Medulla oblongata (tissue), 1 donor: ENCODE results near the gene SNX21.
"Not testable (repeated sequence)": the region's sequence is repeated elsewhere in the genome, so short reads cannot be mapped to it uniquely, and the experiment has no call there.

Experiments
- DNase-seq: peaks from one replicate; pipeline ENCODE4 v3.0.0-alpha.2; 2015; ENCODE audit errors: extremely low spot score

The SNX21 gene, protein sequence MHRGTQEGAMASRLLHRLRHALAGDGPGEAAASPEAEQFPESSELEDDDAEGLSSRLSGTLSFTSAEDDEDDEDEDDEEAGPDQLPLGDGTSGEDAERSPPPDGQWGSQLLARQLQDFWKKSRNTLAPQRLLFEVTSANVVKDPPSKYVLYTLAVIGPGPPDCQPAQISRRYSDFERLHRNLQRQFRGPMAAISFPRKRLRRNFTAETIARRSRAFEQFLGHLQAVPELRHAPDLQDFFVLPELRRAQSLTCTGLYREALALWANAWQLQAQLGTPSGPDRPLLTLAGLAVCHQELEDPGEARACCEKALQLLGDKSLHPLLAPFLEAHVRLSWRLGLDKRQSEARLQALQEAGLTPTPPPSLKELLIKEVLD

DNA sequence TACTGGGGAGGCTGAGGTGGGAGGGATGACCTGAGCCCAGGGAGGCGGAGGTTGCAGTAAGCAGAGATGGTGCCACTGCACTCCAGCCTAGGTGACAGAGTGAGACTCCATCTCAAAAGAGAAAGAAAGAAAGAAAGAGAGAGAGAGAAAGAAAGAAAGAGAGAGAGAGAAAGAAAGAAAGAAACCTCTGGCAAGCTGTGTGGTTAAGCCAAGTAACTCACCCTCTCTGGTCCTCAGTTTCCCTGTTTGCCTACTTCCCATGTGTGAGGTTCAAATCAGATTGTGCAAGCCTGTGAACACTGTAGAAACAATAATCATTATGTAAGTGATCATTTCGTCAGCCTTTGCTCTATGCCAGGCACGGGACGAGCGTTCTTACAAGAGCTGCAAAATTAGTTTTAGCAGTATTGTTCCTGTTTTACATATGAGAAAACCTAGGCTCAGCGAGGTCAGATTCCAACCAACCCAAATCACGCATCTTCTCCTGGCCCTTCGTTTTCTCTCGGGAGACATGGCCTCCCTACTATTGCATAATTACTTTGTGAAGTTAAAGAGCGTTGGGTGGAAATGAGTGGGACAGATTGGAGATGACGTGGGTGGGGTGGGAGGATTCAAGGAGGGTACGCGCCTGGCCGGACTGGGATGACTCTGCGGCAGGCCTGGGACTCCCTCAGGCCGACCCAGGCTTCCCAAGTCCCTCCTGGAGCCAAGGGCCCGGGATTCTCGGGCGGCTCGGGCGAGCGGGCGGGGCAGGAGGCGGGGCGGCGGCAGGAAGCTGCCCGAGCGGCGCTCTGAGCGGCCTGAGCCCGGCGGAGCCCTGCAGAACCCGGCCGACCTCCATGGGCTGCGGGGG lies at the start of gene SNX21:
Gene SNX21 (plus strand): TSS at position 770 of the 853 bp plus-strand sequence. CDS start 121 bp downstream, outside the sequence.
- peak; percentile 63 for DNase-seq

DNA sequence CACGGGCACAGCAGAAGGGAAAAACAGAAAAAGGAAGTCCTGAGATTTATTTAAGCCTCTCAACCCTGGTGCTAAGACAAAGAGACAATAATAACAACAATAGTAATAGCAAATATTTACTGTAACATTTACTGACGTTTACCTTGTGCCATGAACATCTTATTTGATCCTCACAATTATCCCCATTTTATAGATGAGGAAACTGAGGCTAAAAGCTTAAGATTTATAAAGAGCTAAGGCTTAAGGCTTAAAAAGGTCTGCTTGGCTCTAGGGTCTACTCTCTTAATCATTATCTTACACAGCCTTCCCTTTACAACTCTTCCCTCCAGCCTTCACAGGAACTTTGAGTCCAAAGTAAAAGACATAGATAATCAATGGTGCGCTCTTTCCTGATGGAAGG lies 45.2 kb upstream of the SNX21 start:
- DNase-seq, result no peak

DNA sequence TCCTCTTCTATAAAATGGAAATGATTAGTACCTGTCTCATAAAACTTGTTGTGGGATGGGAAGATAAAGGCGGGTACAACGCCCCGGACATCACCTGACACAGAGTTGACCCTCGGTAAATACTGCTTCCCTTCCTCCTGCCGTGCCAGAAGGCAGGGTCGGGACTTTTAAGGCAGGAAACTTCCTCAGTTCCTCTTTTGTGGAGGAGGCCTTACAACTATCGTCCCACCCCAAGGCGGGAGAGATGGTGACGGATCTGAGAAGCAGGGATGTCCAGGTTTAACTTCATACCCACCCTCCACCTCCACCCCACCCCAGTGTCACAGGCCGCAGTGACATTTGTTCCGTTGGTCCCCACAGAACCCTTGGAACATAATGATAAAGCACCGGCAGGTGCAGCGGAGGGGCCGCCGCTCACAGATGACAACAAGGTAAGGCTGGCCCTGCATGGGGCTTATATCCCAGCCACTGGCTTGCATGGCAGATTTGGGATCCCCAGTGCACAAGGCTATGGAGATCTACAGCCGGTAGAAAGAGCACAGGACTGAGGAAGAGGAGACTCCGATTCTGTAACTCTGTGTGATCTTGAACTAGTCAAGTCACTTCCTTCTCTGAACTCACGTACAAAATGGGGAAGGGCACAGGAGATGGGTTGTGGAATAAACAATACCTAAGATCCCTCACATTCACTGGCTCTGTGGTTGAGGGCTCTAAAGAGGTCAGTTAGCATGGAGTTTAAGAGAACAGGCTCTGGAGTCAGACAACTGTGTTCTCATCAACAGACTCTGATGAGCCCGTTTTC lies 41.1 kb upstream of the SNX21 start:
- DNase-seq, result peak; percentile 37

DNA sequence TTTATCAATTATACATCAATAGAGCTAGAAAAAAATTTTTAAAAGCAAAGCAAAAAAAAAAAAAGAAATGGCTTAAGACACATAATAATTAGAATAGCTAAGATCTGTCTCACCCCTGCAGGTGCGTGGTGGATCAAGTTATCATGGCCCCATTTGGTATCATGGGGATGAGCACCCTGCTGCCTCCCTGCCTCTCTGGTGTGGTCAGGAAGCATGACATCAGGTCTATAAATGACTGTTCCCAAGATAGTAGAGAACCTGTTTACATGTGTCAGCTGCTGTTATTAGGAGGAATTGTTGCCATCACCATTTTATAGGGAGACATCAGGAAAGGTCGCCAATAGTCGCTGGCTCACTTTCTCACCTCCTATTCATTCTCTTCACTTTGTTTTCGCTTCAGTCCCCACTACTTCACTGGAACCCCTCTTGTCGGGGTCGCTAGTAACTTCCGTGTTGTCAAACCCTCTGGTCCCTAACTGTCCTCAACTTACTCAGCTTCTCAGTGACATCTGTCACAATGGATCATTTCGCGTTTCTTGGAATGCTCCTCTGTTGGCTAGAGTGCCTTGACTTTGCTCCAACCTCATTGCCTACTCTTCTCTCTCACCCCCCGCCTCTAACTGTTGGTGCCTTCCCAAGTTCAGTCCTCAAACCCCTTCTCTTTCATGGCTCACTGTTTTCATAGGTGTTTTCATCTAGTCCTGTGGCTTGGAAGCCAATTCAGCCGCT lies 37.1 kb upstream of the SNX21 start:
- no peak for DNase-seq

DNA sequence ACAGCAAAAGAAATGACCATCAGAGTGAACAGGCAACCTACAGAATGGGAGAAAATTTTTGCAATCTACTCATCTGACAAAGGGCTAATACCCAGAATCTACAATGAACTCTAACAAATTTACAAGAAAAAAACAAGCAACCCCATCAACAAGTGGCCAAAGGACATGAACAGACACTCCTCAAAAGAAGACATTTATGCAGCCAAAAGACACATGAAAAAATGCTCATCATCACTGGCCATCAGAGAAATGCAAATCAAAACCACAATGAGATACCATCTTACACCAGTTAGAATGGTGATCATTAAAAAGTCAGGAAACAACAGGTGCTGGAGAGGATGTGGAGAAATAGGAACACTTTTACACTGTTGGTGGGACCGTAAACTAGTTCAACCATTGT lies 36.1 kb upstream of the SNX21 start:
- DNase-seq, result not testable (repeated sequence)

DNA sequence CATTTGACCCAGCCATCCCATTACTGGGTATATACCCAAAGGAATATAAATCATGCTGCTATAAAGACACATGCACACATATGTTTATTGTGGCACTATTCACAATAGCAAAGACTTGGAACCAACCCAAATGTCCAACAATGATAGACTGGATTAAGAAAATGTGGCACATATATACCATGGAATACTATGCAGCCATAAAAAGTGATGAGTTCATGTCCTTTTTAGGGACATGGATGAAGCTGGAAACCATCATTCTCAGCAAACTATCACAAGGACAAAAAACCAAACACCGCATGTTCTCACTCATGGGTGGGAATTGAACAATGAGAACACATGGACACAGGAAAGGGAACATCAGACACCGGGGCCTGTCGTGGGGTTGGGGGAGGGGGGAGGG lies 35.6 kb upstream of the SNX21 start:
- not testable (repeated sequence) for DNase-seq

DNA sequence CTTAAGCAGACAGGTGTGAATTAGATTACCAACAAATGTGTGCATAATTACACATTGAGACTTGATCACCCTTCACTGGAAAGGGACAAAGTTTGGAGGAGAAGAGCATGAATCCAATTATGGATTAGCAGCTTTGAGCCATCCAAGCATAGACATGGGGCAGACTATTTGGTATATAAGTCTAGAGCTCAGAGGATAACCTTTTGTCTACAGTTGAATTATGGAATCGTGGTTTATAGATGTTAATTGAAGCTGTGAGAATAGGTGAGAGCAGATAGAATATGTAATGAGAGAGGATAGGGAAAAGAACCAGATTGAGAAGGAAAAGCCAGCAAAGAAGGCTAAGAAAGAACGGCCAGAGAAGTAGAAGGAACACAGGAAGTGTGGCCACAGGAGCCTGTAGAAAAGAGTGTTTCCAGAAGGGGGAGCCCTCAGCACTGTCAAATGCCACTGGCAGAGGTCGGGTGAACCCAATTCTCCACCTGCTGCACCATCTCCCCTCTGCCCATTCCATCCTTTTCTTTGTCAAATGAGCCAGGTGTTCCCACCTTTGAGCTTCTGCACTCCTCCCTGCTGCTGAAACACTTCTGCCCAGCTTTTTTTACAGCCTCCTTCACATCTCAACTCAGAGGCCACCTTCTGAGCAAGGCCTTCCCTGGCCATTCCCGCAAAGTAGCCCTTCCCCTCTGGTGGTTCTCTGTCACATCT lies 34.5 kb upstream of the SNX21 start:
- peak; percentile 60 for DNase-seq

DNA sequence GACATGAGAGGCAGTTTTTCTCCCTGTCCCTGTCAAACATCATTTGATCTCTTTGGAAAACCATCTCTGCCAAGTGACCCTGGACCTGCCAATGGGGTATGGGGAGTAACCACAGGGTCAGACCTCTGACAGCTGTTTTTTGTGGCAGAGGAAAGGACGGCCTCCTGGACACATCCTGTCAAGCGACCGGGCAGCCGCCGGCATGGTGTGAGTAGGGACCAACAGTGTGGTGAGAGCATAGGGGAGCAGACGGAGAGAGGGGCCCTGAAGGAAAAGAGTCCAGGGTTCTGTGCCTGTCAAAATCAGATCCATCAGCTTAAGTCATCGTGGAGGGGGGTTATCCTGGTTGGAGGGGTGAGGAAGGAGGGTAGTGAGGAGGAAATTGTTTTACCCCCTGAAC lies 31.7 kb upstream of the SNX21 start:
- DNase-seq, result no peak

DNA sequence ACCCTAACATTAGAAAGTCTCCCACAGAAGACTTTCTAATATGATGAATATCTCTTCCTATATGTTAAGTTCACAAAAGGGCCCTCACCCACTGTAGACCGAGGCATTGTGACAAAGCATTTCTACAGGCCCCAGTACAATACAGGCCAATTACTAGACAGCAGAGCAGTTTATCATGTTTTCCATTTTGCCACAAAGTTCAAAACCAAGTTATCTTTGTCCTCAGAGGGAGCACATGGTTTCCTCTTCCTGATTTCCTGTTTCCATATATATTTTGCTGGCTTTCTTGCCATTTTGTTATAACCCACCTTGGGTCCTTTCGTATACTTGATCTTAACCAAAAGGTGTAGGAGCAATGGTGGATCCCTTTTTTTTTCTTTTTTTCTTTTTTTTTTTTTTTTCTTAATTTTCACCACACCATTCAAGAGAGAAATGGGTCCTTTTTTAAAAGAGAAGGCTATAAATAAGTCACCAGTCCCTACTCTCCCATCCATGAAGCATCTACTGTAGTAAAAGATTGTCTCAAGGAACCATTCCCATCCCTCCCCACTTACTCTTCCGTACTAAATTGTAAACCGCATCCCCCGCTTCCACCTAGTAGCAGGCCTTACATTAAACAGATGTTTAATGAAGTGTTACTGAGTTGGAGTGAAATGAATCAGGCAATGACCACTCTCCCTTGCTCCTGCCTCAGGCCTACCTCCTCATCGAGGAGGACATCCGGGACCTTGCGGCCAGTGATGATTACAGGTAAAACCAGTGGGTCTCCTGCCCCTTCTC lies 23.2 kb upstream of the SNX21 start:
- no peak for DNase-seq

DNA sequence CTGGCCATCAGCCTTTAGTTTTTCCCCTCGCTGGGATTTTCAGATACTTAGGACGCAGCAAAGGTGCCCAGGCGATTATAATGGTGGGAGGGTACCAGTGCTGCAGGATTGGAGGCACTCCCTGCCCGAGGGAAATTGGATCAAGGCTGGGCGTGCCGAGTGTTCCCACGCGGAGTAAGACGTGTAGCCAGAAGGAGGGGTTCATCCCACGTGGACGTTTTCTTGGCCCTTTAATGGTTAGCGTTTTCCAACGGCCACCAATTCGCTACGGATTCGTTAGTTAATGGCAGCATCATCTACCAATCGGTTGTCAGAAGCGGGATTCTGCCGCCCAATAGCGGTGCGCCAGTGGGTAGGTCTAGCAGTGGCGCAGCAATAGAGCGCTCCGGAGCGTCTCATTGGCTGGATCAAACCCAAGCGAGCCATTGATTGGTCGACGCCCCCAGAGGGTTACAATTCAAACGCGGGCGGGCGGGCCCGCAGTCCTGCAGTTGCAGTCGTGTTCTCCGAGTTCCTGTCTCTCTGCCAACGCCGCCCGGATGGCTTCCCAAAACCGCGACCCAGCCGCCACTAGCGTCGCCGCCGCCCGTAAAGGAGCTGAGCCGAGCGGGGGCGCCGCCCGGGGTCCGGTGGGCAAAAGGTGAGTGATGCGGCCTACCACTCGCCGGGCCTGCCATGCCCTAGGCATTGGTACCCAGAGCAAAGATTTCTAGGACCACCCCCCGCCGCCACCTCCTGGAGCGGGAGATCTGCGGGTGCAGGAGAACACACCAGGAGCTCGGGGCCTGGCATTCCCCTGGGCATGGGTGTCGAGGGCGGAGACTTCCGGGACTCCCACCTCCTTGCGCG lies 21.2 kb upstream of the SNX21 start, which contains the start of gene UBE2C:
Gene UBE2C (plus strand): TSS at position 488 of the 849 bp plus-strand sequence. CDS start 52 bp downstream, at position 540.
- peak; percentile 100 for DNase-seq

DNA sequence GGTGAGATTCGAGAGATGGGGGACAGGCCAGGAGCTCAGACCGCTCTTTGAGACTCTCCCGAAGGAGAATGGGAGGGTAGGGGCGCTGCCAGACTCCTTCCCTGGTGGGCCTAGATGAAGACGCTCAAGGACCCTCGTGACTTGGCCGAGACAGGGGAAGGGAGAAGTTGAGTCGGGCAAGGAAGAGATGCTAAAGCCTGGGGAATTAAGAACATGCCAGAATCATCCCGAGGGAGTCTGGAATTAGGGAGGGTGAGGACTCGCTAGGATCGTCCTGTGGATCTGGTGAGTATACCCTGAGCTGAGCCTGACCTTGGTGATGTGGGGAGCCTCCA lies 20.6 kb upstream of the SNX21 start:
- no peak for DNase-seq

DNA sequence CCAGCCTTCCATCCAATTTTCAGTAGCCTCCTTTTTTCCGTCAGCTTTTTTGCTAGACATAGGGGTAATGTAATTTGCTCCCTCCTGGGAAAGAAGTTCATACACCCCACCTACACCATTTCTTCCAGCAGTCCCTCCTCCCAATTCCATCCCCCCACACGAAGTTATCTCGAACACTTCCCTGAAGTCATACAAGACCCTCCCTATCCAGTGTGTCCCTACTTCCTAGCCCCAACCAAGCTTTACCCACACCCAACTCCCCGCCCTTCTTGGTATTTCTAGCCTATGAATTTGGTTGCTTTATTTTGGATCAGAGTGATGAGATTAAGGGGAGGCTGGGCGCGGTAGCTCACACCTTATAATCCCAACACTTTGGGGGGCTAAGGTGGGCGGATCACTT lies 20.1 kb upstream of the SNX21 start:
- no peak for DNase-seq

DNA sequence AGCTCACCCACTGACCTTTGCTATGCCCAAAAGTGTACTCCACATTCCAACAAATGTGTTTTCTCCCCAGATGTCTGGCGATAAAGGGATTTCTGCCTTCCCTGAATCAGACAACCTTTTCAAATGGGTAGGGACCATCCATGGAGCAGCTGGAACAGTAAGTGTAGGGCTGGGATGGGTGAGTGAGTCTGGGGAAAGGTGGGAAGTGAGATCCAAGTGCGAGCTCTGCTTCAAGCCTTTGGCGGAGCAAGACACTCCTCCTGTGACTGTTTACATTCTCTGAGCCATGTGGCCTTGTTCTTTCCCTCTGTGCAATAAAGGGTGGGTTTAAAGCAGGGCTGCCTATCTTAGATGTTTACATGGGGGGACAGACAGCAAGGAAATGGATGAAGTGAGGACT lies 19.3 kb upstream of the SNX21 start:
- DNase-seq, result no peak

DNA sequence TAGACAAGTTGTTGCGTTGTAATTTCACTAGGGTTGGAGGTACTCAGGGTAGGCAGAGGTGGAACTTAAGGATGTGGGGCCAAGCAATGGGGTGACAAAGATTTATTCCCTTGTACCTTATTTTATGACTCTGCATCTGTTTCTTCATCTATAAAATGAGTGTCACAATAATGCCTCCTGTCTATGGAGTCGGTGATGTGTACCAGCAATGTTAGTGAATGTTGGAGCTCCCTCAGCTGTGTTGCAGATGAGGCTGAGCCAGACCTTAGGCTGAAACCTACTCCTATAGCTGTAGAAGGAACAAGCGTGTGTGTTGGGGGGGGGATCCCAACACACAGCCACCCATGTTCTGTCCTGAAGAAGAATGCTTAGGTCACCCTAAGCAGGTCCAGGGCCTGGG lies 16.6 kb upstream of the SNX21 start:
- DNase-seq, result no peak

DNA sequence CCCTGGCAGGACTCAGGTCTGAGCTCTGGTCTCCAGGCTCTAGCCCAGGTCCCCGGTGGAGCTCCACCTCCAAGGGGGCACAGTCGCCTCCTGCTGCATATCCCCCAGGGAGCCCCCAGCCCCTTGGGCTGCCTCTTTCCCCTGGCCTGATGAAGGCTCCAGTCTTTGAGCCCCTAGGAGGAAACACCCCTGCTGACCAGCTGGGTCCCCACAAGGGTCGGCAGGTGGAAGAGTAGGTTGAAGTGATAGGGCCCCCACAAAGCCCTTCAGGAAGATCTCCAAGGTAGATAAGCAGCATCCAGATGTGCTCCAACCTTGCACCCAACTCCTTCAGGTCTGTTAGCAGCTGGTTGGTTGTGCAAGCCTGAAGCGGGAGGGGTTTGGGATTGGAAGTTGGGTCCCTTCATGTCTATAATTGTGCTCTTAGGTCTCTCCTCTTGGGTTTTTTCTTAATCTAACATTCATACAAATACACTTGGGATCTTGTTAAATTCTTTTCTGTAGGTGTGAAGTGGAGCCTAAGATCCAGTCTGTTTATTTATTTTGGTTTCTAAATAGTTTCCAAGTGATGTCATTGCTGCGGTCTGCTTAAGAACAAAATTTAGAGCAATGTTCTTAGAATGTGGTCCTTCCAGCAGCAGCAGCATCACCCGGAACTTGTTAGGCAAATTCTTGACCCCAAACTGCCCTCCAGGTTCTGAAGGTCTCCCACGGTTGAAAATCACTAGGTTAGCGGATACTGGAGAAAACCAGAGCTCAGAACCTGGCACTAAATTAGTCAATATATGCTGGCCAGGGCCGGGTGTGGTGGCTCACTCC lies 16.0 kb upstream of the SNX21 start:
- no peak for DNase-seq

DNA sequence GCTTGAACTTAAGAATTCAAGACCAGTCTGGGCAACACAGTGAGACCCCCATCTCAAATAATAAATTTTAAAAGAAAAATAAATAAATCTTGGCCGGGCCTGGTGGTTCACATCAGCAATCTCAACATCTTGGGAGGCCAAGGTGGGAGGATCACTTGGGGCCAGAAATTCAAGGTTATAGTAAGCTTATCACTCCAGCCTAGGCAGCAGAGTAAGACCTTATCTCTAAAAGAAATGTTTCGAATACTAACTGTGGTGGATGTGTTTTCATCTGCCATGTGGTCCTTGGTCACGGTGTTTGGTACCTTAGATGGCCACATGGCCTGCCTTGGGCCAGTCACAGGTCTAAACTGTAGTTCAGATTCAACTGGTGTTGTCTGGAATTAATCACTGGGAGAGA lies 15.4 kb upstream of the SNX21 start:
- no peak for DNase-seq

DNA sequence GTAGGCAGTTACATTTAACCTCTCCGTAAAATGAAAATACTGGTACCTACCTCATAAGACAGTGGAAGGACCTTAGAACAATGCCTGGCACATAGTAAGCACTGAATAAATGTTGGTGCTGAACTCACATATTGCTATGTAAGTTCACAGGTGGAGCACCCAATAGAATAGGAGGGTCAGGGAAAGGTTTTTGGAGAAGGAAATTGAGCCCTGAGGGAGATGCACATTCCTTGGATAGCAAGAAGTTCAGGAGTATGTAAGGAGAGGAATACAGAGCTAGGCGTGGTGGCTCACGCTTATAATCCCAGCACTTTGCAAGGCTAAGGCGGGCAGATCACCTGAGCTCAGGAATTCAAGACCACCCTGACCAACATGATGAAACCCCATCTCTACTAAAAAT lies 14.1 kb upstream of the SNX21 start:
- DNase-seq, result no peak

DNA sequence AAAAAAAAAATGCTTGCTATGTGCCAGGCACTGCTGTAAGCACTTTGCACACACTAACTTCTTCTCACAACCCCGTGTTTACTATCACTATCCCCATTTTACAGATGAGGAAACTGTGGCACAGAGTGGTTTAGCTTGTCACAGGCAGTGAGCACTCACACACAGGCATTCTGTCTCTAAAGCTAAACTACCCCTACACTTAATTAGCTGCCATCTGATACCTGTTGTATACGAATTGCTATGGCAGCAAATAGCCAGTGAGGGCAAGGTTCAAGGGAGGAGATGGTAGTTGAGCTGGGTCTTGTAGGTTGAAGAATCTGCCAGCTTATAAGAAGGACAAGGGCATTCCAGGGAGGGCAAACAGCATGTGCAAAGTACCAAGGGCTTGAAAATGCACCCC lies 11.7 kb upstream of the SNX21 start:
- DNase-seq, result no peak
